ENCODE results near the gene PREX1. TPM values are rescaled to one million over a fixed set of nuclear protein-coding genes. Genes with fewer than 3 reads are reported as not detected.
A peak's percentile ranks its signal among the peaks of the same experiment; 100 is the strongest.
"Not testable (repeated sequence)": the region's sequence is repeated elsewhere in the genome, so short reads cannot be mapped to it uniquely, and the experiment has no call there.

The PREX1 gene
- total RNA-seq, 1 donor from 2014 or later: 78.2 TPM

DNA sequence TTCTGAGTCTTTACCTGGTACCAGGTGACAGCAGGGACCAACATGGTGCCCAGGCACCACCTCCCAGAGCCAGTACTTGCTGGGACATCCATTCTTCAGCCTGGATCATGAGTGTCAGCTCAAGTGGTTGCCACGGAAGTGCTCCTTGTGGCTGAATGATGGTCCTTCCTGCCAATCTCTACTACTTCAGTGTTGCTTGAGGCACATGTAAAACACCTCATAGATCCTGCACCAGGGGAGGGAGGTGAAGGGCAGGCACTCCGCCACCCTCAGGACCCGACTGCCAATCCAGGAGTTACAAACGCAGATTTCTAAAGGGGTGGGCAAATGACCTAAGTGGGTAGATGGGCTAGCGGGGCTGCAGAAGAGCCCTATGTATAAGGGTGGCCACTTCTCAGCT is 226.0 kb downstream of the PREX1 start:
- H3K4me1 ChIP-seq: no peaks in the 10 kb centered on the region
- H3K9me3 ChIP-seq: no peaks in the 10 kb centered on the region
- no peak overlapping the region for H3K27ac ChIP-seq
- peaks cover 18% of the 10 kb centered on the region for H3K27me3 ChIP-seq (ENCODE audit: low read depth)
- H3K4me3 ChIP-seq: no peak overlapping the region
- H3K36me3 ChIP-seq: no peaks in the 10 kb centered on the region
- peak; percentile 22 for DNase-seq
- no peak for TF ChIP-seq CTCF (IDR thresholded peaks at IDR 0.05)
- intact Hi-C loops (cut with DNase I): no loop called here
- no peak for ATAC-seq

- Histone ChIP-seq H3K27me3 (ENCODE audit: low read depth) (peaks cover 13% of the 10 kb centered on the region), H3K27ac (no peak overlapping the region), H3K9me3 (no peaks in the 10 kb centered on the region), H3K36me3 (no peaks in the 10 kb centered on the region), H3K4me1 (no peaks in the 10 kb centered on the region), H3K4me3 (no peak overlapping the region)
- intact Hi-C loops (cut with DNase I): no loop called here
- DNase-seq (peak; percentile 12), ATAC-seq (no peak)
- no peak for TF ChIP-seq CTCF (IDR thresholded peaks at IDR 0.05)
Measured at GRCh38 chr20:48600470-48600945, 227.3 kb downstream of the PREX1 start.

DNA sequence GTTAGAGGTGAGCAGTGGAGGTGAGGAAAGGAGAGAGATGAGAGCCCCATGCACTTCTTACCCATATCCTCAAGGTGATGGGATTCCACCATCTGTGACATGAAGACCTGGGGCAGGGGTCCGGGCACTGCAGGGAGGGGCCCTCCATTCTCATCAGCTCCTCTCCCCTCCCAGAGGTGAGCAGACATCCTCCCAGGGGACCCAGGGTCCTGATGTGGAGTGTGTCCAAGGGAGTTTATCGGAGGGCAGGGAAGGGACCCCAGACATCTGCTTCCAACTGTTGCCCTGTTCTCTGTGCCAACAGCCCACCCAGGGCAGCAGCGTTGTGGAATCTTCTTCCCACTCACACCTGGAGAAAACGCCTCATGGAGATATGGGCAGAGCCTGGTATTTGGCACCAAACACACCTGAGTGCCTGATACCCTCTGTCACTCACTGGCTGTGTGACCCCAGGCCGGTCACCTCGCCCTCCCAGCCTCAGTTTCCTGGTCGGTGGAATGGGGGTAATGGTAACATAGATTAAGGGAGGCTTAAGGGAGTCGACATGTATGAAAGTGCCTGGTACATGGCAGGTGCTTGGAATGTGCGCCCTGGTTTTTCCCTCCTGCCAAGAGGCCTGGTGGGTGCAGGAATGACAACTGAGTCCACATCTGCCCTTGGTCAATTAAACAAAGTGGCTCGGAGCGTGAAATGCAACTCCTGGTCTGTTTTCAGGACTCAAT is 227.9 kb downstream of the PREX1 start:
- no peaks in the 10 kb centered on the region for H3K9me3 ChIP-seq
- no peak overlapping the region for H3K4me3 ChIP-seq
- no peaks in the 10 kb centered on the region for H3K36me3 ChIP-seq
- H3K27me3 ChIP-seq (ENCODE audit: low read depth): peaks cover 9% of the 10 kb centered on the region
- intact Hi-C loops (cut with DNase I): no loop called here
- DNase-seq (peak; percentile 10), ATAC-seq (no peak)
- no peaks in the 10 kb centered on the region for H3K4me1 ChIP-seq
- TF ChIP-seq CTCF (IDR thresholded peaks at IDR 0.05): no peak
- no peak overlapping the region for H3K27ac ChIP-seq

- ATAC-seq (no peak), DNase-seq (peak; percentile 17)
- Histone ChIP-seq H3K9me3 (no peaks in the 10 kb centered on the region), H3K4me3 (no peak overlapping the region), H3K27ac (no peak overlapping the region), H3K4me1 (no peaks in the 10 kb centered on the region), H3K36me3 (no peaks in the 10 kb centered on the region), H3K27me3 (ENCODE audit: low read depth) (peaks cover 7% of the 10 kb centered on the region)
- TF ChIP-seq CTCF (IDR thresholded peaks at IDR 0.05): no peak
- intact Hi-C loops (cut with DNase I): no loop called here
Measured at GRCh38 chr20:48599106-48599747, 228.6 kb downstream of the PREX1 start.

DNA sequence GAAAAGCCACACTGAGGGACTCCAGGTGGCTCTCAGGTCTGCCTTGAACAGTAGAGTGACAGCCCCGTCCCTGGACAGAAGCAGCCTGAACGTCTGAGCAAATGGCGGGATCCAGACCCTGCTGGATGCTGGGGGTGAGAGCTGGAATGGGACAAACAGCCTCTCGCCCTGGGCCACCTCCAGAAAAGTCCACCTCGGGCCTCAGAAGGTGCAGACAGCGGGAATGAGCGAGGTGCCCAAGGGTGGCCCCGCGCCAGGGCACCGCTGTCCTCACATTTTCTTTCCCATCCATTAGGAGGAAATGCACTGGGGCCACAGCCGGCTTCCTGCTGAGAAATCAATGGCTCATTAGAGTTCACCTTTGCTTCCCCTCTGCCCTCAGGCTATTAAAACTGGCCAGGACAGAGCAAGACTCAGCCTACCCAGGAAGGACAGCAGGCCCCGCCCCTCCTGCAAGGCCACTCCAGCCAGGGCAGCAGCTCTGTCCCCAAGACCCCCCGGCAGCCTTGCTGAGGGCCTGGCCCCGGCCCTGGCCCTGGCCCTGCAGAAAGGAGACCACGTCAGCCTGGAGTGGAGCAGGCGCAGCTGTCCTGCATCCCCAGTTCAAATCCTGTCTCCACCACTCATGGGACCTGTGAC is 229.4 kb downstream of the PREX1 start:
- H3K4me1 ChIP-seq; H3K36me3 ChIP-seq; H3K9me3 ChIP-seq; H3K27ac ChIP-seq; H3K27me3 ChIP-seq (ENCODE audit: low read depth); H3K4me3 ChIP-seq; intact Hi-C loops (cut with DNase I): not testable (repeated sequence)
- DNase-seq (peak; percentile 28), ATAC-seq (peak in 1 of 2 donors; percentile 28)

Data from lower lobe of right lung (tissue), 2 donors.